Motor neuron (in vitro differentiated cells): ENCODE data around the gene LMO4. TPM values are rescaled to one million over a fixed set of nuclear protein-coding genes. Genes with fewer than 3 reads are reported as not detected.

ENCODE experiments used
- ATAC-seq, 8 experiments: fragments of 200-7000 bp; cut with Tn5 transposase; replicated peaks in 6 of 8; 2 replicates each; pipeline ENCODE4 v1.8.0; 2021; ENCODE audit warnings: mild to moderate bottlenecking in 8 of 8, moderate library complexity in 8 of 8
- H3K27ac ChIP-seq, 2 donors: fragments of 250-450 bp; sonication (Bioruptor Pico); 2 replicates each; pipeline ENCODE4 v1.9.0; 2021; ENCODE audit warnings: antibody characterized with exemption in 2 of 2, mild to moderate bottlenecking in 2 of 2, moderate library complexity in 1 of 2
- H3K4me1 ChIP-seq, 2 donors: fragments of 250-450 bp; sonication (Bioruptor Pico); replicated peaks in 1 of 2; 2 replicates each; pipeline ENCODE4 v1.6.1; 2021; ENCODE audit warnings: antibody characterized with exemption in 2 of 2, mild to moderate bottlenecking in 2 of 2, moderate library complexity in 1 of 2
- H3K4me3 ChIP-seq, 5 donors: fragments of 250-450 bp; sonication (Bioruptor Pico); 2 replicates each; pipeline ENCODE4 v1.9.0; 2021; ENCODE audit warnings: antibody characterized with exemption in 5 of 5, mild to moderate bottlenecking in 5 of 5, moderate library complexity in 4 of 5
- WGBS, 10 experiments: fragments of 450-650 bp; shearing (Covaris generic); methylation state at CpG; one replicate each; pipeline ENCODE4 v1.0.0; 2022; 5-methylcytosine and 5-hydroxymethylcytosine counted together
- in situ Hi-C, 9 experiments: fragments of 400-800 bp; cut with MboI; loops; one replicate each; pipeline ENCODE4 v1.15.0; 2021; ENCODE audit warnings: low sequenced_read_pairs in 9 of 9, low pct_unique_long_range_greater_than_20kb in 2 of 9; ENCODE audit not compliant: unreplicated experiment in 9 of 9
- total RNA-seq, 8 experiments: library from RNA; unstranded; fragments of 300-600 nt; gene quantifications; 2 replicates each; pipeline versions ENCODE4 v1.2.3 to v1.2.4, GENCODE V29; 2022

Gene LMO4
- total RNA-seq, 8 experiments from 2014 or later, result 45.9 to 184 (median 65.4) TPM

DNA sequence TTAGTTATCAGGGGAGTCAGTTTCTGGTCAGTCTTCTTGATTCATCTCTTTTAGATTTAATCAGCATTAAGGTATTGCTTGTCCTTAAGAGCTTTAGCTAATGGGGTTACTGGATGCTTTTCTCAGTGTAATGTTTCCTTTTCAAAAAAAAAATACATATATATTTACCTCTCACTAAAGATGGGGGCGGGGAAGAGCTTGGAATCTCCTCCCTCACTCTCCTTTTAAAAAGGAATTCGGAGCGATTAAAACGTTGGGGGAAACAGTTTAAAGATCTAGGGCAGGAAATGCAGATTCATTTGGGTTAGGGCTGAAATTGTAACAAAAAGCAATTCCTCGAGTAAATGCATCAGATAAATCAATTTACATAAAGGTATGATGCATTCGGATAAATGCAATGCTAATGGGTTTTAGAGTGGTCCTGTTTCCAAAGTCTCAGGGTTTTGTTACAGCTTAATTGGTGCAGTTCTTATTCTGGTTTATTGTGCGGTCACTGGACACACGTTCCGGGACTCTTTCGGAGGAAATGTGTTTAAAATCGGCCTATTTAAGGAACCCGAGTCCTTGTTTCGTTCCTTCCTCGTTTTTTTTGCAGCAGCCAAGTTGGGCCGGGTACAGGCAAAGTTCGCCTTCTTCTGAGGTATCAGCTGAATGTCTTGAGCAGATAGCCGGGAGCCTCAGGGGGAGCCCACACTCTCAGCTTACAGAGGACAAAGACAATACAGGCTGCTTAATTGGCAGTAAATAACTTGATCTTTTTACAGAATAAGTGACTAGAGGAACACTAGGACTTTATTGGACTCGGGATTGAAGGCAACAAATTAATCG, 1.6 kb downstream of the LMO4 start:
- WGBS, 10 experiments, result 0 to 3% (median 0%) methylated on average over 2 to 19 of the region's 19 CpGs
- ATAC-seq, result no peak
- in situ Hi-C loops, result loop anchor here in 2 of 9 experiments (25.0 kb wide), 1 partner anchor 193 kb away; no protein-coding TSS in a partner anchor

GRCh38 chr1:87330885-87331364, 2.2 kb downstream of the LMO4 start:
- in situ Hi-C loops, result loop anchor here in 2 of 9 experiments (25.0 kb wide), 1 partner anchor 194 kb away; no protein-coding TSS in a partner anchor
- 0% methylated on average over 1 to 10 of the region's 10 CpGs; no CpG with 5 or more reads in 4 of the 10 experiments for WGBS, 10 experiments

More for the DNA sequence above, 1.6 kb downstream of the LMO4 start:
- Histone ChIP-seq H3K27ac (peak overlapping the region; percentile 1 to 87), H3K4me3 (peak overlapping the region; percentile 62 to 92 (median 75)), H3K4me1 (peaks cover 16 to 37% of the 10 kb centered on the region in 2 donors)

GRCh38 chr1:87331365-87332241, 2.9 kb downstream of the LMO4 start:
- 0 to 5% (median 1%) methylated on average over 2 to 28 of the region's 65 CpGs; no CpG with 5 or more reads in 4 of the 10 experiments for WGBS, 10 experiments
- Histone ChIP-seq H3K4me1 (peaks cover 24 to 40% of the 10 kb centered on the region in 2 donors), H3K27ac (peak overlapping the region in 1 of 2 donors; percentile 24), H3K4me3 (peak overlapping the region; percentile 62 to 92 (median 75))
- in situ Hi-C loops, result loop anchor here in 2 of 9 experiments (25.0 kb wide), 1 partner anchor 194 kb away; no protein-coding TSS in a partner anchor
- peak in 7 of 8 experiments; percentile 1 to 19 (median 7) for ATAC-seq

More at GRCh38 chr1:87330885-87331364, 2.2 kb downstream of the LMO4 start:
- peak overlapping the region; percentile 62 to 92 (median 75) for H3K4me3 ChIP-seq
- peak overlapping the region in 1 of 2 donors; percentile 24 for H3K27ac ChIP-seq
- ATAC-seq, result peak in 1 of 8 experiments; percentile 0
- peaks cover 19 to 38% of the 10 kb centered on the region in 2 donors for H3K4me1 ChIP-seq

DNA sequence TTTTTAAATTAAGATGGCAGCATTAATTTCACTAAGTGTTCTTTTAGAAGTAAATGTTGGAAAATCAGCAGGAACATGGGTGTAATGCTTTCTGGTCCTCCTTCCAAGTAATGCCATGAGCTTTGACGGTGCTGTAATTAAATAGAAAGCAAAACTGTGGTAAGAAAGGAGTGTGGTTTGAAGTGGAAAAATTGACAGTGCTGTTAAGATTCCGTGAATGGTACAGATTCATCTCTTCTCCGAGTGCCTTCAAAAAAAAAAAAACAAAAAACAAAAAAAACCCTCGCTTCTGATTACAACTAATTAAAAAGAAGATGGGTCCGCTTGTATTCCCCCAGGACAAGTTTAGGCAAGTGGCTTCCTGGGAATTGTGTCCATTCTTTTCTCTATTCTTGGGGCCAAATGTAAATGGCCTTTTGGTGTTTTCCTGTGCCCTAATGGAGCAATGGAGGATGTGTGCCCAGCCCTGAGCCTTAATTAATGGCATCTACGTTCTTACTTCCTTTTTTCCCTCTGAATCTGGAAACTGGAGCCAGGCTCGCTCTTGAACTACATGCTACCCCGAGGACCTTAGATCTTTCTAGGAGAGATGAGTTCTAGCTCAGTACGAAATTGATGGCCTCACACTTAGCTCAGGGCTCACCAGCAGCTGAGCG, 5.1 kb downstream of the LMO4 start:
- WGBS, 10 experiments, result 14 to 84% (median 57%) methylated on average over 4 to 10 of the region's 10 CpGs

DNA sequence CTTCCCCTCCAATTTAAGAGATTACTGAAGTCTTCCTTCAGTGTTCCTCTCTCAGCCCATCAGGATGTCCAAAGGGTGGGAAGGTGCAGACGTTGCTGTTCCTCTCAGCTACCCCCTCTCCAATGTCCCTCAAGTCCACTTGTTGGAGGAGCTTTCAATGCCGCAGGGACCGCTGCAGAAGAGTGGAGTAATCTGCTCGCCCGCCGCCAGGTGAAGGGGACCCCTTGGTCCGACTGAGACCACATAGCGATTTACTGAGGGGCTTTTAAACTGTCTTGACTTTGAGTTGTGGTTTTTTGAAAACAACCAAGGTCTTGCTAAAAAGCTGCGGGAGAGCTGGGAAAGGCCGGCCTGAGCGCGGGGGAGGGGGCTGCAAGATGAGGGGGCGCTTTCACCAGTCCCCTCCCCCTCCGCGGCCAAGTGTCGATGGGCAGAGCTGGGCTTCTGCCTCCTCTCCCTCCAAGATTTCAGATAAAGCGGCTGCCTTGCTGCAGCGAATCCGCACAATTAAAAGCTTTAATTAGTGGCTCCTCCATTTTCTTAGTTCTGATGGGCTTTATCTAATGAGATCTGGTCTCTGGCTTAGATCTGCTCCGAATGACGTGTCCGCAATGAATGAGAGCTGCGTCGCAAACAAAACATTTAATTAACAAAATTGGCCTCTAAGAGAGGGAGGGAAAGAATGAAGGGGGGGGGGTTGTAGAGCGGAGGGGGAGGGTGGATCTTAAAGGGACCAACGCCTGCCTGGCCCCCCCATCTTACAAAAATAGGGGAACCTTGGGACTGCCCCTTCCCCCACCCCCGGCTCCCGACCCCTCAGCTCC, 5.9 kb downstream of the LMO4 start:
- in situ Hi-C loops, result loop anchor here in 2 of 9 experiments (25.0 kb wide), 1 partner anchor 197 kb away; no protein-coding TSS in a partner anchor
- 4 to 64% (median 9%) methylated on average over 3 to 18 of the region's 28 CpGs; no CpG with 5 or more reads in 3 of the 10 experiments for WGBS, 10 experiments
- H3K4me1 ChIP-seq, result peaks cover 42 to 66% of the 10 kb centered on the region in 2 donors
- H3K27ac ChIP-seq, result peak overlapping the region; percentile 12 to 63
- peak; percentile 1 to 41 (median 10) for ATAC-seq
- H3K4me3 ChIP-seq, result peak overlapping the region; percentile 40 to 76 (median 52)

More for the DNA sequence above, 5.1 kb downstream of the LMO4 start:
- in situ Hi-C loops, result loop anchor here in 2 of 9 experiments (25.0 kb wide), 1 partner anchor 197 kb away; no protein-coding TSS in a partner anchor
- peak overlapping the region; percentile 40 to 76 (median 52) for H3K4me3 ChIP-seq
- H3K4me1 ChIP-seq, result peaks cover 42 to 60% of the 10 kb centered on the region in 2 donors
- no peak for ATAC-seq
- no peak overlapping the region for H3K27ac ChIP-seq

DNA sequence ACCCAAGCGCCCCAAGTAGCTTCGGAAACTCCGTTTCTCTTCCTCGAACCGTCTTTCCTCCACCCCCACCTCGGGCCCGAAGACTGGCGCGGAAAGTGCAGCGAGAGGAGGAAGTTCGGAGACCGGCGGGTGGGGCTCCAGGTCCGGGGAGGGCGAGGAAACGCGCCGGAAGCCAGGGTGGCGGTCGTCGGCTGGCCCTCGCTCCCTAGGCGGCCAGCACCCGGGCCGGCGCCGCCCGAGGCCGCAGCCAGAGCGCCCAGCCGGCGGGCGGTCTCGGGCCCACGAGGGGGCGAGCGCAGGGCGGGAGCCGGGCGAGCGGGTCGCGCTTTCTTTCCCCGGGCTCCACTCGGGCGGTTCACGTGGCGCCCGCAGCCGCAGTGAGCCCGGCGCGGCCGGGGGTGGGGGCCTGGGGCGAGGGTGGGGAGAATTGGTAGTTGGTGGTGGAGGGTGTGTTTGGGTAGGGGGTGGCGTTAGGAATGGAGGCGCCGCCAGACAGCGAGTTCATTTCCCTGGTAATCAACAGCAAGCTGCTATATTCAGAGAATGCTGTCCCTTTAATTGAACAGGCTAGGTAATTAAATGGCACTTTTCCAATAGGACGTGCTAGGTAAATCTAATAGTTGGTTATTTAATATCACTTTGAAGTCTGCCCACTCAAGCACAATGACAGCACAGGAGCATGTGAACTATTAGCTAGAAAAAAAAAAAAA, 6.7 kb downstream of the LMO4 start:
- peak; percentile 18 to 80 (median 74) for ATAC-seq
- H3K4me3 ChIP-seq, result peak overlapping the region; percentile 40 to 76 (median 52)
- H3K27ac ChIP-seq, result peak overlapping the region; percentile 12 to 63
- H3K4me1 ChIP-seq, result peaks cover 42 to 74% of the 10 kb centered on the region in 2 donors
- 0 to 1% (median 0%) methylated on average over 1 to 17 of the region's 60 CpGs; no CpG with 5 or more reads in 5 of the 10 experiments for WGBS, 10 experiments
- in situ Hi-C loops, result loop anchor here in 2 of 9 experiments (25.0 kb wide), 1 partner anchor 198 kb away; no protein-coding TSS in a partner anchor

DNA sequence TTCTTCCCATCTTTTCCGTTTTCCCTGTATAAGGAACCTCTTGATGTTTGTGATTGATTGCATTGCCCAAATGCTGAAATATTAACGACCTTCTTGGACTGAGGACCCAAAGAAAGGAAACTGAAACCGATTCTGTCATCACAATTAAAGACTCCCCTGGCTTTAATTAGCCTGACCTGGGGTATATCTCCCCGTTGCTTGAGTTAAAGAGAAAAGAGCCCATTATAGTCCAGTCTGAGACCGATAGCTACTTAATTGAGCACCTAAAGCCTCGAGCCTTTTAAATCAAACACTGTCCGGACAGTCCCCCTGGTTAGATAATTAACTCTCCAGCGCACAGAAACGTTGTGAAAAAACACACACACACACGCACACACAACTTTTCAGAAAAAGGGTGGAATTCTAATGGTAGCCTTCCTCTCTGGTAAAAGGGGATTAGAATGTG, 8.0 kb downstream of the LMO4 start:
- ATAC-seq, result no peak
- WGBS, 10 experiments, result 0 to 71% (median 25%) methylated on average over 1 to 10 of the region's 10 CpGs
- Histone ChIP-seq H3K27ac (no peak overlapping the region), H3K4me3 (no peak overlapping the region), H3K4me1 (peaks cover 42 to 87% of the 10 kb centered on the region in 2 donors)
- in situ Hi-C loops, result loop anchor here in 2 of 9 experiments (25.0 kb wide), 1 partner anchor 199 kb away; no protein-coding TSS in a partner anchor

GRCh38 chr1:87337606-87338005, 8.9 kb downstream of the LMO4 start:
- no peak overlapping the region for H3K4me3 ChIP-seq
- H3K4me1 ChIP-seq, result peaks cover 38 to 82% of the 10 kb centered on the region in 2 donors
- in situ Hi-C loops, result loop anchor here in 2 of 9 experiments (25.0 kb wide), 1 partner anchor 200 kb away; no protein-coding TSS in a partner anchor
- no peak for ATAC-seq
- WGBS, 10 experiments, result 35 to 100% (median 81%) methylated on average over 1 to 5 of the region's 5 CpGs; no CpG with 5 or more reads in 2 of the 10 experiments
- H3K27ac ChIP-seq, result no peak overlapping the region

- in situ Hi-C loops, result loop anchor here in 2 of 9 experiments (25.0 kb wide), 1 partner anchor 201 kb away; no protein-coding TSS in a partner anchor
- H3K27ac ChIP-seq, result peak overlapping the region; percentile 15 to 51
- peaks cover 38 to 72% of the 10 kb centered on the region in 2 donors for H3K4me1 ChIP-seq
- ATAC-seq, result peak in 4 of 8 experiments; percentile 2 to 25 (median 19)
- 9 to 100% (median 46%) methylated on average over 1 to 3 of the region's 3 CpGs for WGBS, 10 experiments
- no peak overlapping the region for H3K4me3 ChIP-seq
These were observed 9.9 kb downstream of the LMO4 start for GRCh38 chr1:87338566-87338965.

DNA sequence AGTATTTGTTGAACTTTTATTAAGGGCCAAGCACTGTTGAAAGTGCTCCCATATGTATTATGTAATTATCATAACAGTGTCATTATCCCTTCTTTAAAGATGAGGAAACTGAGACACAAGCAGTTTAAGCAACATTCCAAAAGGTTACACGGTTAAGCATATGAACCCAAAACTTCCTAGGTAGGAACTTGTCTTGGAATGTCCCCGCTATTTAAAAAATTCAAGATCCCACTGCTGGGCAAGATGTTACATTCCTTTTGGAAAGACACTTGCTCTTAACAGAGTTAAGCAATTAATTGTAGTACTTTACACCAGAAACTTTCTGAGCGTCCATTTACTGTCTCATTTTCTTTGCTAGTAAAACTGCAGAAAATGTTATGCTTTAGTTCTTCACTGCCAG, 15.6 kb downstream of the LMO4 start:
- in situ Hi-C loops, result loop anchor here in 2 of 9 experiments (25.0 kb wide), 1 partner anchor 207 kb away; no protein-coding TSS in a partner anchor
- H3K27ac ChIP-seq, result no peak overlapping the region
- peaks cover 5 to 35% of the 10 kb centered on the region in 2 donors for H3K4me1 ChIP-seq
- ATAC-seq, result no peak
- WGBS, 10 experiments, result 78 to 100% (median 96%) methylated on average over 1 to 3 of the region's 3 CpGs; no CpG with 5 or more reads in 2 of the 10 experiments
- H3K4me3 ChIP-seq, result no peak overlapping the region
